Measurements from ENCODE around the gene DLG1. TPM values are rescaled to one million over a fixed set of nuclear protein-coding genes. Genes with fewer than 3 reads are reported as not detected.

Gene DLG1
- total RNA-seq, 1 donor from 2014 or later: 157 TPM

GRCh38 chr3:197117114-197117513, 181.3 kb downstream of the DLG1 start:
- no peak for DNase-seq (ENCODE audit: low spot score)
- TF ChIP-seq CTCF (IDR thresholded peaks at IDR 0.05): no peak
- Mint-ChIP-seq H3K4me3 (ENCODE audit: unreplicated experiment) (no peak overlapping the region), H3K27ac (ENCODE audit: unreplicated experiment) (peak overlapping the region; percentile 52), H3K9me3 (ENCODE audit: low read depth) (peaks cover 2% of the 10 kb centered on the region), H3K4me1 (ENCODE audit: low read depth) (peaks cover 7% of the 10 kb centered on the region), H3K36me3 (ENCODE audit: low read depth) (peaks cover 20% of the 10 kb centered on the region), H3K27me3 (ENCODE audit: low read depth) (no peaks in the 10 kb centered on the region)

- Mint-ChIP-seq H3K27ac (ENCODE audit: unreplicated experiment) (no peak overlapping the region), H3K36me3 (ENCODE audit: low read depth) (peaks cover 38% of the 10 kb centered on the region), H3K9me3 (ENCODE audit: low read depth) (peaks cover 2% of the 10 kb centered on the region), H3K4me1 (ENCODE audit: low read depth) (peaks cover 7% of the 10 kb centered on the region), H3K27me3 (ENCODE audit: low read depth) (no peaks in the 10 kb centered on the region), H3K4me3 (ENCODE audit: unreplicated experiment) (no peak overlapping the region)
- TF ChIP-seq CTCF (IDR thresholded peaks at IDR 0.05): no peak
- no peak for DNase-seq (ENCODE audit: low spot score)
Measured at GRCh38 chr3:197114007-197114406, 184.4 kb downstream of the DLG1 start.

GRCh38 chr3:197111685-197112084, 186.7 kb downstream of the DLG1 start:
- H3K9me3 Mint-ChIP-seq (ENCODE audit: low read depth): peaks cover 9% of the 10 kb centered on the region
- no peak for TF ChIP-seq CTCF (IDR thresholded peaks at IDR 0.05)
- DNase-seq (ENCODE audit: low spot score): no peak
- H3K36me3 Mint-ChIP-seq (ENCODE audit: low read depth): peaks cover 45% of the 10 kb centered on the region
- H3K4me3 Mint-ChIP-seq (ENCODE audit: unreplicated experiment): no peak overlapping the region
- no peaks in the 10 kb centered on the region for H3K27me3 Mint-ChIP-seq (ENCODE audit: low read depth)
- H3K4me1 Mint-ChIP-seq (ENCODE audit: low read depth): peaks cover 4% of the 10 kb centered on the region
- H3K27ac Mint-ChIP-seq (ENCODE audit: unreplicated experiment): no peak overlapping the region

GRCh38 chr3:197105786-197106185, 192.6 kb downstream of the DLG1 start:
- DNase-seq (ENCODE audit: low spot score): no peak
- no peak for TF ChIP-seq CTCF (IDR thresholded peaks at IDR 0.05)
- no peaks in the 10 kb centered on the region for H3K27me3 Mint-ChIP-seq (ENCODE audit: low read depth)
- peaks cover 6% of the 10 kb centered on the region for H3K9me3 Mint-ChIP-seq (ENCODE audit: low read depth)
- H3K4me3 Mint-ChIP-seq (ENCODE audit: unreplicated experiment): no peak overlapping the region
- H3K27ac Mint-ChIP-seq (ENCODE audit: unreplicated experiment): peak overlapping the region; percentile 8
- H3K4me1 Mint-ChIP-seq (ENCODE audit: low read depth): peaks cover 39% of the 10 kb centered on the region
- peaks cover 24% of the 10 kb centered on the region for H3K36me3 Mint-ChIP-seq (ENCODE audit: low read depth)

- H3K27me3 Mint-ChIP-seq (ENCODE audit: low read depth): no peaks in the 10 kb centered on the region
- H3K27ac Mint-ChIP-seq (ENCODE audit: unreplicated experiment): no peak overlapping the region
- peaks cover 15% of the 10 kb centered on the region for H3K36me3 Mint-ChIP-seq (ENCODE audit: low read depth)
- H3K4me3 Mint-ChIP-seq (ENCODE audit: unreplicated experiment): no peak overlapping the region
- H3K9me3 Mint-ChIP-seq (ENCODE audit: low read depth): peaks cover 6% of the 10 kb centered on the region
- DNase-seq (ENCODE audit: low spot score): no peak
- TF ChIP-seq CTCF (IDR thresholded peaks at IDR 0.05): no peak
- H3K4me1 Mint-ChIP-seq (ENCODE audit: low read depth): peaks cover 39% of the 10 kb centered on the region
Measured at GRCh38 chr3:197104738-197105137, 193.7 kb downstream of the DLG1 start.

All from chondrocyte (in vitro differentiated cells).